HG02759 (cell line): Measurements from ENCODE around the gene TBPL1.

Experiments
- ATAC-seq: cut with Tn5 transposase; IDR thresholded peaks from one replicate; pipeline ENCODE4 v1.9.1; 2021; ENCODE audit warnings: mild to moderate bottlenecking, moderate library complexity; ENCODE audit not compliant: unreplicated experiment

TBPL1 gene

GRCh38 chr6:134034961-134035822 lies 82.2 kb downstream of the TBPL1 start:
- ATAC-seq = peak; percentile 29

GRCh38 chr6:134035823-134036296 lies 82.8 kb downstream of the TBPL1 start:
- ATAC-seq = peak; percentile 80

DNA sequence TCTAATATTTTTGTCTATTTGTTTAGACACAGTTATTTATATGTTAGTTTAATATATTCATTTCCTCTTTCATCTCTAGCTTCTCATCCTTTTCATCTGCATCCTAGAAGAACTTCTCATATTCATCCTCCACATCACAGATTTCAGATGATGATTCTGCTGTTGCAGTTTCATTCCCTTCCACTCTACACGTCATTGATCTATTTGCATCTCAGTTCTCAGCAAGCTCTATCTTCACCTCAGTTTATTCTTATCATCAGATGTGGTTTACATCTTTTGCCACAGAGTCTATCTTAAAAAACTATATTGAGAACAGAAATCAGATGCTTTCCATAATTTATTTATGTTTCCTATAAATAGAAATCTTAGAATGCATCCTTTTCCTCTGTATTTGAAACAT lies 86.1 kb downstream of the TBPL1 start:
- no peak for ATAC-seq
